GM23338 (cell line): Measurements from ENCODE around the gene MT2A. TPM values are rescaled to one million over a fixed set of nuclear protein-coding genes. Genes with fewer than 3 reads are reported as not detected.

Experiments
- ATAC-seq: fragments of 200-7000 bp; cut with Tn5 transposase; 3 replicates; pipeline ENCODE4 v1.9.1; 2020
- DNase-seq: peaks from one replicate; pipeline ENCODE4 v3.0.0-alpha.2; 2015; ENCODE audit warnings: low spot score
- H2AFZ ChIP-seq: fragments of 200-600 bp; sonication (generic); 2 replicates; pipeline ENCODE4 v1.8.0; 2016; ENCODE audit warnings: antibody characterized with exemption, mild to moderate bottlenecking, moderate library complexity
- H3F3A ChIP-seq: fragments of 200-600 bp; sonication (generic); replicated peaks from 2 replicates; pipeline ENCODE4 v1.8.0; 2017; ENCODE audit warnings: antibody characterized with exemption, mixed run types, low read depth
- H3K27ac ChIP-seq: fragments of 200-600 bp; sonication (generic); 2 replicates; pipeline ENCODE4 v1.6.1; 2016; ENCODE audit warnings: low read depth
- H3K27me3 ChIP-seq: fragments of 200-600 bp; sonication (generic); 2 replicates; pipeline ENCODE4 v1.8.0; 2016; ENCODE audit warnings: mild to moderate bottlenecking, mixed run types, moderate library complexity; ENCODE audit not compliant: insufficient read depth
- H3K36me3 ChIP-seq: fragments of 200-600 bp; sonication (generic); 2 replicates; pipeline ENCODE4 v1.8.0; 2016; ENCODE audit warnings: mild to moderate bottlenecking; ENCODE audit not compliant: insufficient read depth
- H3K4me1 ChIP-seq: fragments of 200-600 bp; sonication (generic); 2 replicates; pipeline ENCODE4 v1.8.0; 2016; ENCODE audit warnings: mild to moderate bottlenecking, moderate library complexity; ENCODE audit not compliant: insufficient read depth
- H3K4me2 ChIP-seq: fragments of 200-600 bp; sonication (generic); 2 replicates; pipeline ENCODE4 v1.7.1; 2017; ENCODE audit warnings: mixed run types
- H3K4me3 ChIP-seq: fragments of 200-600 bp; sonication (generic); 2 replicates; pipeline ENCODE4 v1.6.1; 2016; ENCODE audit warnings: mixed run types
- H3K79me2 ChIP-seq: fragments of 200-600 bp; sonication (generic); replicated peaks from 2 replicates; pipeline ENCODE4 v1.8.0; 2017; ENCODE audit warnings: mild to moderate bottlenecking; ENCODE audit not compliant: insufficient read depth
- H3K9me2 ChIP-seq: fragments of 200-600 bp; sonication (generic); 2 replicates; pipeline ENCODE4 v1.8.0; 2017; ENCODE audit not compliant: insufficient read depth
- H4K20me1 ChIP-seq: fragments of 200-600 bp; sonication (generic); replicated peaks from 2 replicates; pipeline ENCODE4 v1.8.0; 2017; ENCODE audit warnings: mild to moderate bottlenecking; ENCODE audit not compliant: insufficient read depth
- H3K27ac Mint-ChIP-seq: 2 replicates; pipeline ENCODE4 v1.8.0; 2020; ENCODE audit warnings: inconsistent platforms, mild to moderate bottlenecking, moderate library complexity, mixed read lengths
- H3K27me3 Mint-ChIP-seq: 3 replicates; pipeline ENCODE4 v1.8.0; 2022; ENCODE audit warnings: low read depth, mild to moderate bottlenecking, moderate library complexity, mixed read lengths, inconsistent platforms; ENCODE audit not compliant: insufficient read depth, poor library complexity
- H3K36me3 Mint-ChIP-seq: 3 replicates; pipeline ENCODE4 v1.8.0; 2021; ENCODE audit warnings: low read depth, mild to moderate bottlenecking, inconsistent platforms, moderate library complexity, mixed read lengths
- H3K4me1 Mint-ChIP-seq: 3 replicates; pipeline ENCODE4 v1.8.0; 2020; ENCODE audit warnings: mild to moderate bottlenecking, inconsistent platforms, mixed read lengths
- H3K4me3 Mint-ChIP-seq: 3 replicates; pipeline ENCODE4 v1.8.0; 2021; ENCODE audit warnings: moderate library complexity, mild to moderate bottlenecking, inconsistent platforms, mixed read lengths
- H3K9me3 Mint-ChIP-seq: 3 replicates; pipeline ENCODE4 v1.8.0; 2020; ENCODE audit warnings: moderate library complexity, mild to moderate bottlenecking, inconsistent platforms, mixed read lengths
- CTCF ChIP-seq, 2 experiments: fragments of 200-600 bp in 1 of 2; sonication (generic) in 1 of 2; conservative IDR thresholded peaks; 2 replicates each; pipeline versions ENCODE4 v1.5.1 to v1.6.1; 2016 to 2017; ENCODE audit warnings: antibody characterized with exemption in 2 of 2, low read depth in 2 of 2, mild to moderate bottlenecking in 2 of 2, moderate library complexity in 1 of 2
- ETS1 ChIP-seq: IDR thresholded peaks from 2 replicates; pipeline ENCODE4 v1.6.1; 2016; ENCODE audit warnings: antibody characterized with exemption
- JUNB ChIP-seq: IDR thresholded peaks from one replicate; pipeline ENCODE4 v1.6.1; 2016; ENCODE audit warnings: antibody characterized with exemption; ENCODE audit not compliant: unreplicated experiment
- POLR2AphosphoS5 ChIP-seq: IDR thresholded peaks from 2 replicates; pipeline ENCODE4 v1.6.1; 2016; ENCODE audit warnings: antibody characterized with exemption, low read depth
- REST ChIP-seq: IDR thresholded peaks from one replicate; pipeline ENCODE4 v1.6.1; 2018; ENCODE audit warnings: antibody characterized with exemption; ENCODE audit not compliant: unreplicated experiment
- STAT1 ChIP-seq: IDR thresholded peaks from one replicate; pipeline ENCODE4 v1.6.1; 2016; ENCODE audit warnings: antibody characterized with exemption; ENCODE audit not compliant: unreplicated experiment
- ZNF331 ChIP-seq: fragments of 250-450 bp; sonication (Bioruptor Pico); IDR thresholded peaks from 2 replicates; pipeline ENCODE4 v1.5.0; 2020; ENCODE audit warnings: low read depth, mild to moderate bottlenecking, moderate library complexity
- polyA plus RNA-seq: library from polyadenylated mRNA; unstranded; fragments of >200 nt; fragmentation: Nextera tagmentation; extraction: Ambion mirVana; gene quantifications from 2 replicates; pipeline ENCODE4 v1.2.1, GENCODE V29; 2016
- total RNA-seq: library from RNA; depleted of rRNA; stranded (reverse); fragments of >200 nt; shearing (Covaris generic); gene quantifications from 2 replicates; pipeline ENCODE4 v1.2.3, GENCODE V29; 2014

The MT2A gene
- total and polyA plus RNA-seq, 2 experiments from 2014 or later: 13.9 to 243 TPM

GRCh38 chr16:56643833-56644232, 35.4 kb downstream of the MT2A start:
- Histone ChIP-seq H3K27ac (no peak overlapping the region), H3K9me2 (no peaks in the 10 kb centered on the region), H3K27me3 (peaks cover 100% of the 10 kb centered on the region), H2AFZ (peak overlapping the region; percentile 84), H3F3A (peaks cover 9% of the 10 kb centered on the region; the same call in 1 of the 2 replicates), H3K4me2 (peak overlapping the region; percentile 84), H3K36me3 (no peaks in the 10 kb centered on the region), H3K4me1 (peaks cover 13% of the 10 kb centered on the region; the same call in 1 of the 2 replicates), H3K79me2 (no peaks in the 10 kb centered on the region), H3K4me3 (peak overlapping the region; percentile 61), H4K20me1 (no peaks in the 10 kb centered on the region)
- Mint-ChIP-seq H3K4me1 (peaks cover 34% of the 10 kb centered on the region), H3K36me3 (no peaks in the 10 kb centered on the region), H3K4me3 (peak overlapping the region; percentile 64), H3K9me3 (no peaks in the 10 kb centered on the region), H3K27ac (no peak overlapping the region), H3K27me3 (peaks cover 98% of the 10 kb centered on the region)
- no peak for TF ChIP-seq STAT1
- no peak for TF ChIP-seq ETS1
- no peak for TF ChIP-seq CTCF (conservative IDR thresholded peaks at IDR 0.05; ENCODE audit: low read depth in 2 of 2)
- peak; percentile 57 for TF ChIP-seq REST
- no peak for TF ChIP-seq ZNF331 (CRISPR knock-in tag)
- DNase-seq: no peak
- no peak for ATAC-seq

- no peak overlapping the region for H3K4me3 ChIP-seq
- H3F3A ChIP-seq: 0 out of 2 replicates have a peak, but pooled peaks cover 6% of the 10 kb centered on the region
- H3K27me3 ChIP-seq: peaks cover 98% of the 10 kb centered on the region
- H3K9me2 ChIP-seq: no peaks in the 10 kb centered on the region
- no peaks in the 10 kb centered on the region for H3K79me2 ChIP-seq
- H3K4me1 ChIP-seq: peaks cover 12% of the 10 kb centered on the region; the same call in 1 of the 2 replicates
- Mint-ChIP-seq H3K4me3 (no peak overlapping the region), H3K27me3 (peaks cover 91% of the 10 kb centered on the region), H3K9me3 (no peaks in the 10 kb centered on the region), H3K4me1 (peaks cover 30% of the 10 kb centered on the region), H3K36me3 (no peaks in the 10 kb centered on the region), H3K27ac (no peak overlapping the region)
- no peak overlapping the region for H3K4me2 ChIP-seq
- H4K20me1 ChIP-seq: no peaks in the 10 kb centered on the region
- DNase-seq (no peak), ATAC-seq (no peak)
- no peaks in the 10 kb centered on the region for H3K36me3 ChIP-seq
- H2AFZ ChIP-seq: no peak overlapping the region
- H3K27ac ChIP-seq: no peak overlapping the region
- TF ChIP-seq POLR2AphosphoS5: no peak
- TF ChIP-seq STAT1: no peak
- no peak for TF ChIP-seq ETS1
- no peak for TF ChIP-seq ZNF331 (CRISPR knock-in tag)
- TF ChIP-seq JUNB: no peak
Observed at GRCh38 chr16:56645311-56645710, 36.9 kb downstream of the MT2A start.
